SU-DHL-6 (cell line): ENCODE results near the gene WBP2NL.

Experiments
- EZH2phosphoT487 ChIP-seq: fragments of 200-600 bp; sonication (generic), shearing (Covaris generic); conservative IDR thresholded peaks from 2 replicates; pipeline ENCODE4 v1.6.1; 2018; ENCODE audit warnings: mild to moderate bottlenecking, antibody characterized with exemption, low read length, moderate library complexity, mixed read lengths
- TF ChIP-seq, protein P1 (sequence below): fragments of 200-600 bp; sonication (generic); IDR thresholded peaks from one replicate; pipeline ENCODE4 v1.5.1; 2017; ENCODE audit warnings: antibody characterized with exemption, mild to moderate bottlenecking, low read length, moderate library complexity; ENCODE audit not compliant: insufficient read depth, poor library complexity, severe bottlenecking

DNA sequence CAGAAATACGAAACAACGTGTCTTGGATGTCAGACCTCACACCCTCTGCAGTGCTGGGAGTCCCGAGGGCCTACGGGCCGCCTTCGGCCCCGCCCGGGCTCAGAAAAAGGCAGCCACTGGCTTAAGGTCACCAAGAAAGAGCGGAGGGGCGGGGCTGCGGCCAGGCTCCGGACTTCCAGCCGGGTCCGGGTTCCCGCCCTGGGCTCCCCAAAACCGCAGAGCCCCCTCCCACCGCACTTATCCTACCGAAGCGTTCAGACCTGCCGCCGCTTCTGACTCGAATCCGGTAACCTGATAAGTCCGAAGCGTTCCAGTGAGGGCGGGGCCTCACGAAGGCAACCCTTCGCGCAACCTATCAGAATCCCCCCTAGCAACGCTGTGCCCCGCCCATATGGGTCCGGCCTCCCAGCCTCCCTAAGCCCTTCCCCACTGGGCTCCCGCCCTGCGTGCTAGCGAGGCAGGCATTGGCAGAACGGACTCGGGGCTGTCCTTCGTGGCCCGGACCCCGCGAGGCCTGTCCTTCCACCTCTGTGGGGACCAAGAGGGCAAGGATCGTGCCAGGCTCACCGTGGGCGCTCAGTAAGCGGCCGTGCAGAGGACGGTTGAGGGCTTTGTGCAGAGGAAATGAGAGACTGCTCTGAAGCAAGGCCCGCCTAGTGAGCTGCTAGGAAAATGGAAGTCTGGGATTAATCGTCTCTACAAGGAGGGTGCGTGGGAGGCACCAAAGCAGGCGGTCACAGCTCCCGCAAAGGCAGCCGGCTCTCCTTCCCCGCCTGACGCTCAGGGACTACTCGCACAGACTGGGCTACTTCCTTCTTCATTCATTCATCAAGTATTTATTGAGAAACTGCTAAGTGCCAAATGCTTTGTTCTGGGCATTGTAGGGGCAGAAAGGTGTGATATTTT lies 72.2 kb downstream of the WBP2NL start, which contains the start of gene NAGA:
- TF ChIP-seq, protein P1, sequence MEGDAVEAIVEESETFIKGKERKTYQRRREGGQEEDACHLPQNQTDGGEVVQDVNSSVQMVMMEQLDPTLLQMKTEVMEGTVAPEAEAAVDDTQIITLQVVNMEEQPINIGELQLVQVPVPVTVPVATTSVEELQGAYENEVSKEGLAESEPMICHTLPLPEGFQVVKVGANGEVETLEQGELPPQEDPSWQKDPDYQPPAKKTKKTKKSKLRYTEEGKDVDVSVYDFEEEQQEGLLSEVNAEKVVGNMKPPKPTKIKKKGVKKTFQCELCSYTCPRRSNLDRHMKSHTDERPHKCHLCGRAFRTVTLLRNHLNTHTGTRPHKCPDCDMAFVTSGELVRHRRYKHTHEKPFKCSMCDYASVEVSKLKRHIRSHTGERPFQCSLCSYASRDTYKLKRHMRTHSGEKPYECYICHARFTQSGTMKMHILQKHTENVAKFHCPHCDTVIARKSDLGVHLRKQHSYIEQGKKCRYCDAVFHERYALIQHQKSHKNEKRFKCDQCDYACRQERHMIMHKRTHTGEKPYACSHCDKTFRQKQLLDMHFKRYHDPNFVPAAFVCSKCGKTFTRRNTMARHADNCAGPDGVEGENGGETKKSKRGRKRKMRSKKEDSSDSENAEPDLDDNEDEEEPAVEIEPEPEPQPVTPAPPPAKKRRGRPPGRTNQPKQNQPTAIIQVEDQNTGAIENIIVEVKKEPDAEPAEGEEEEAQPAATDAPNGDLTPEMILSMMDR = no peak
- TF ChIP-seq EZH2phosphoT487 = no peak
